HG03159 (cell line): Measurements from ENCODE around the gene FHIT.
A peak's percentile ranks its signal among the peaks of the same experiment; 100 is the strongest.
"Not testable (repeated sequence)": the region's sequence is repeated elsewhere in the genome, so short reads cannot be mapped to it uniquely, and the experiment has no call there.

Source experiments
- ATAC-seq: cut with Tn5 transposase; IDR thresholded peaks from one replicate; pipeline ENCODE4 v1.9.1; 2021; ENCODE audit warnings: mild to moderate bottlenecking, moderate library complexity; ENCODE audit not compliant: unreplicated experiment

FHIT gene

DNA sequence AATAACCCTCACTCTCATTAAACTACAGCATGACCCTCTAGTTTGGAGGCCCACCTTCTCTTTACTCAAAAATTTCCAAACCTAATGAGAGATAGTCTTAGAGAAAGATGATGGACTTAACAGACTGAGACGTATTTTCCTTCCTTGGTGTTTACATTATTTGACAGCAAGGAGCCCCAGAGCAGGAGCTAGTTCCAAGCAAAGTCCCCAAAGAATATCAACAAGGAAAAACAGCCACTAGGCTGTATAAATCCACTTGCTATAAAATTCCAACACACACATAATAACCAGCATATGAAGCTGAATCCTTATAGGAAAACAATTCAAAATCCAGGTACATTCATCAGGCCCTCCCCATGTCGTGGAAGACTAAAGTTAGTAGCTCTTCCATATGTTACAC is 660.0 kb downstream of the FHIT start:
- no peak for ATAC-seq

DNA sequence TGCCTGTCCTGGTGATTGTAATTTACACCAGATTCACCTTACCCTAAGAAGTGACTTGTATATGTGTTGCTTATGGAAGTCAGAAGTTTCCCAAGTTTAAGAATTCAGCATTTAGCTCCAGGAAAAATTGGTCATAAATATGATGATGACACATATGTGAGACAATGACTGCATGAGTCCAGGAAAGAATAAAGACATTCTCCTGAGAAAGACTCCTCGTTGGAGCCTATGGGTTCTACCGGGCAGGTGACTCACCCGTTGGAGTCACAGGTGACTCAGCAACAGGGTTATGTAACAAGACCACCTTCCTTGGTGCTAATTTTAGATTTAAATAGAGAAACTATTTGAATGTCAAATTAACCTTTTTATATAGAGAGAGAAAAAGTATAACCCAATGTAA is 662.4 kb downstream of the FHIT start:
- no peak for ATAC-seq

GRCh38 chr3:60585918-60586317 is 665.3 kb downstream of the FHIT start:
- ATAC-seq, result no peak

GRCh38 chr3:60584250-60584649 is 667.0 kb downstream of the FHIT start:
- no peak for ATAC-seq

- ATAC-seq, result no peak
Measured at GRCh38 chr3:60582288-60582687, 669.0 kb downstream of the FHIT start.

GRCh38 chr3:60580809-60581208 is 670.4 kb downstream of the FHIT start:
- no peak for ATAC-seq

- no peak for ATAC-seq
Measured at GRCh38 chr3:60579734-60580133, 671.5 kb downstream of the FHIT start.

- no peak for ATAC-seq
Measured at GRCh38 chr3:60578936-60579335, 672.3 kb downstream of the FHIT start.

GRCh38 chr3:60577601-60578000 is 673.7 kb downstream of the FHIT start:
- ATAC-seq, result no peak

GRCh38 chr3:60575718-60576272 is 675.5 kb downstream of the FHIT start:
- no peak for ATAC-seq

DNA sequence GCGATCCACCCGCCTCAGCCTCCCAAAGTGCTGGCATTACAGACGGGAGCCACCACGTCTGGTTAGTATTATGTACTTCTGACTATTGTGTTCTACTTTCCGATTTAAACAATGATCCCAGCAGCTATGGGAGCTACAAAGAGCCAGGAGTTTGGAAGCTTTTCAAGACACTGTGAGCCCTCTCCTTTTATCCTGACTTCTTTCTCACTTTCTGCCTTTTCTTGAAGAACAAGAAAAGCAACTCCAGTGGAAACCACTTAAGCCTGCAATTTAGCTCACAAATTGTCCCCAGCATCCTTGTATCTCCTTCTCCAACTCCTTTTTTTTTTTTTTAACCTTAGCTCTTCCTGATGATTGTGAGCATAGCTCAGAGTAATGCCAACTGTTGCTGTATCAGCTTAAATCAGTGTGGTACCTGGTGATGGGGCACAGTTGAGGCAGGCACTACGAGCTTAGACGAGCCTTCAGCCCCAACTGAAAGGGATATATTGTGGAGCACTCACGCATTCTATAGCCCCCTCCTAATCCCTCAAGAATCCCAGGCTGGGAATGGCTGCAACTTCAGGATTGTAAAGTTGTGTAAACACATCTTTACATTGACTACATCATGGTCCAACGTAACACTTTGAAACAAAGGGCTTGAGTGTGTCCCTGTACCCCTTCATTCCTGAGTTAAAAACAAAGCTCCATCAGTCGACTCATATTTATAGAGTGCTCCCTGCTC is 677.0 kb downstream of the FHIT start:
- no peak for ATAC-seq

DNA sequence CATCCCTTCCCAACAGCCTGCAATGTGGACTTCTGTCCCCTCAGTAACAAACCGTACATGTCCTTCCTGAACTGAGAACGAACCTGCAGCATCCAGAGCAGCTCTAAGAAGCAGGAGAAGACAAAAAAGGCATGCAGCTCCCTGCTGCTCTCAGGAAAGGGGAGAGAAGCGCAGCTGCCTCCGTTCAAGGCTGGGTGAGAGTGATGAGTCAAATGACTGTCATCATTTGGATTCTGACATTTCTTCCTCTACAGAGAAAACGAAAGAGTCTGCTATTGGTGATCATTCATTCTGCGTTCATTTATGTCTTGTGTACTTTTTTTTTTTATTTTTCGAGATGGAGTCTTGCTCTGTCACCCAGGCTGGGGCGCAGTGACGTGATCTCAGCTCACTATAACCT is 677.8 kb downstream of the FHIT start:
- no peak for ATAC-seq

DNA sequence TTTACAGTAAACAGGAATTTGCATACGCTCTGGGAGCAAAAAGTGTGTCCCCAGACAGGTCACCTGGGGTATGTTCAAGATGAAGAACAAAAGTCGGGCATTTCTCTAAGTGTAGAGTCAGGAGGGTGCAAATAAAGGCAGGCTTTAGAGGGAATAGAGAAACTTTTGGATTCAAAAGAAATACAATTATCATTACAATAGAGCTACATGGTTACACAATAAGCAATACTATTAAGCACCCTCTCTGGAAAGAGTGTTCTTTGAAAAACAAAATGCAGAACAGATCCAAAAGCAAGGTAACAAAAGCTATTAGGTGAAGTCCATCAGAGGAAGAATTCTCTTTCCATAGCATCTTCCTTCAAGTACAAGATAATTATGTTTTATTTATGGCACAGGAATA is 679.7 kb downstream of the FHIT start:
- ATAC-seq, result no peak

DNA sequence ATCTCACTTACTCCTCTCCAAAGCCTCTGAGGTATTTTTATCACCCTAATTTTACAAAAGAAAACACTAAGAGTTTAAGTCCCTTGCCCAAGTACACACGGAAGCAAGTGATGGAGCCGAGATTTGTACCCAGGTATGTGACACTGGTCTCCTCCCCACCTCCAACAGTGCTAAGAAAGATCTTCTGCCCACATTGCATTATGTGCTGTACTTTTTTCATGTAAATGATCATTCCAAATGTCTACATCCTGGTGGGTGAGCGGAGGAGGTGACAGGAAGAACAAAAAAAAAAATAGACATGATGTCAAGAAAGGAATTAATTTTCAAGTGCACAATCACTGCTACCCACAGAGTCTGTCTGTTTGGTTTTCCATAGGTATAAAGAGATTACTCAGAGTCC is 694.1 kb downstream of the FHIT start:
- no peak for ATAC-seq

GRCh38 chr3:60555686-60556354 is 695.4 kb downstream of the FHIT start:
- ATAC-seq, result peak; percentile 86

GRCh38 chr3:60553144-60553543 is 698.1 kb downstream of the FHIT start:
- no peak for ATAC-seq

DNA sequence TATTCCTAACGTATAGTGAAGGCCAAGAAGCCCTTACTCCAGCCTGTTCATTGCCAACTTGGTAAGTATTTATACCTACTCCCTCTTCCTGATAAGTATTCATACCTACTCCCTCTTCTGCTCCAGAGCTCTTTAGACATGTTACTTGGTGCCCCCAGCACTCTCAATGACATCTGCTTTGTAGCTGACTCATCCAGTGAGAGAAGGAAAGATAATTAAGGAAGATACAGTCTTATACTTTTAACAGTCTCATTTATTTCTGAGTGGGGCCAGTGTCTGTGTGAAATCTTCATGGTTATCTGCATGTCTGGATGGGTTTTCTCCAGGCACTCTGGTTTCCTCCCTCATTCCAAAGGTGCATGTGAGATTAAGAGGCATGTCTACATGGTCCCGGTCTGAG is 698.7 kb downstream of the FHIT start:
- ATAC-seq, result no peak

GRCh38 chr3:60551455-60552209 is 699.6 kb downstream of the FHIT start:
- no peak for ATAC-seq

GRCh38 chr3:60549863-60550262 is 701.4 kb downstream of the FHIT start:
- no peak for ATAC-seq

GRCh38 chr3:60542995-60543394 is 708.3 kb downstream of the FHIT start:
- no peak for ATAC-seq

GRCh38 chr3:60539394-60539793 is 711.9 kb downstream of the FHIT start:
- ATAC-seq, result not testable (repeated sequence)

DNA sequence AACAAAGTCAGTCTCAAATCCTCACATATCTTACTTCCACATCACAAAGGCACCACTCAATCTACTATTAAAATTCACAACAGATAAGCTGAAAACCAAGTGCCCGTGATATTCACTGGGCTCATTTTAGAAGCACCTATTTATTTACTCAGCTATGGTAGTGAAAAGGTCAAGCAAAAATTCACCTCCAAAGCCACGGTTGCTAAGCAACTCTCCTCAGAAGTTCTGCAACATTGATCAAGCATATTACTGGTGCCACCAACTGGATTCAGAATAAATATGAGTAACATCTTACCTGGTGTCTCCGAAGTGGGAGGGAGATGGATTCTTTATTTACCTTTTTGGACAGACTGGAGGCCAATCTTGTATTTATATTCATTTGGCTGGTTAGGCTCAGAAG is 714.8 kb downstream of the FHIT start:
- ATAC-seq, result no peak
